ENCODE data around the gene TNFRSF25. TPM values are rescaled to one million over a fixed set of nuclear protein-coding genes. Genes with fewer than 3 reads are reported as not detected.

TNFRSF25 gene
- total and polyA plus RNA-seq, 4 donors, result 4.9 to 19.8 (median 11.7) TPM

- Histone ChIP-seq H3K36me3 (ENCODE audit: control insufficient read depth in 4 of 4, insufficient read depth in 4 of 4, low read length in 4 of 4) (peaks cover 0 to 7% (median 4%) of the 10 kb centered on the region in 4 donors), H3K4me1 (ENCODE audit: control insufficient read depth in 5 of 5, insufficient read depth in 5 of 5, low read length in 5 of 5) (peaks cover 0 to 20% (median 0%) of the 10 kb centered on the region in 5 donors), H3K4me3 (no peak overlapping the region), H3K9me3 (ENCODE audit: control insufficient read depth in 4 of 4, insufficient read depth in 3 of 4, low read length in 3 of 4) (peaks cover 0 to 3% (median 0%) of the 10 kb centered on the region in 4 donors), H3K27ac (ENCODE audit: low read depth in 1 of 2, low read length in 1 of 2) (no peak overlapping the region), H3K27me3 (ENCODE audit: control insufficient read depth in 3 of 3, insufficient read depth in 3 of 3, low read length in 2 of 3) (peaks cover 0 to 5% (median 0%) of the 10 kb centered on the region in 3 donors), H3K9ac (ENCODE audit: insufficient read depth in 1 of 2, low read length in 2 of 2) (no peak overlapping the region)
- TF ChIP-seq CTCF (IDR thresholded peaks at IDR 0.05; ENCODE audit: control extremely low read depth, extremely low read depth), result no peak
- no peak for DNase-seq
- ATAC-seq (ENCODE audit: insufficient read depth, low FRiP score), result no peak
- WGBS, 2 donors, result 88 to 100% methylated on average over 1 of the region's 1 CpG
Observed at GRCh38 chr1:6463120-6463412, 2.9 kb downstream of the TNFRSF25 start.

GRCh38 chr1:6462412-6463119 lies 3.4 kb downstream of the TNFRSF25 start:
- Histone ChIP-seq H3K4me3 (no peak overlapping the region), H3K4me1 (ENCODE audit: control insufficient read depth in 5 of 5, insufficient read depth in 5 of 5, low read length in 5 of 5) (peaks cover 0 to 20% (median 0%) of the 10 kb centered on the region in 5 donors), H3K27me3 (ENCODE audit: control insufficient read depth in 3 of 3, insufficient read depth in 3 of 3, low read length in 2 of 3) (peaks cover 0 to 5% (median 0%) of the 10 kb centered on the region in 3 donors), H3K36me3 (ENCODE audit: control insufficient read depth in 4 of 4, insufficient read depth in 4 of 4, low read length in 4 of 4) (peaks cover 0 to 7% (median 4%) of the 10 kb centered on the region in 4 donors), H3K27ac (ENCODE audit: low read depth in 1 of 2, low read length in 1 of 2) (no peak overlapping the region), H3K9me3 (ENCODE audit: control insufficient read depth in 4 of 4, insufficient read depth in 3 of 4, low read length in 3 of 4) (peaks cover 0 to 3% (median 0%) of the 10 kb centered on the region in 4 donors), H3K9ac (ENCODE audit: insufficient read depth in 1 of 2, low read length in 2 of 2) (no peak overlapping the region)
- TF ChIP-seq CTCF (IDR thresholded peaks at IDR 0.05; ENCODE audit: control extremely low read depth, extremely low read depth), result no peak
- DNase-seq, result no peak
- ATAC-seq (ENCODE audit: insufficient read depth, low FRiP score), result no peak
- 90 to 93% methylated on average over 13 of the region's 13 CpGs for whole genome bisulfite sequencing, 2 donors

GRCh38 chr1:6461538-6462411 lies 4.2 kb downstream of the TNFRSF25 start:
- WGBS, 2 donors, result 89 to 92% methylated on average over 48 of the region's 48 CpGs
- peaks cover 0 to 7% (median 4%) of the 10 kb centered on the region in 4 donors for H3K36me3 ChIP-seq (ENCODE audit: control insufficient read depth in 4 of 4, insufficient read depth in 4 of 4, low read length in 4 of 4)
- H3K4me1 ChIP-seq (ENCODE audit: control insufficient read depth in 5 of 5, insufficient read depth in 5 of 5, low read length in 5 of 5), result peaks cover 0 to 20% (median 0%) of the 10 kb centered on the region in 5 donors
- DNase-seq (no peak), ATAC-seq (ENCODE audit: insufficient read depth, low FRiP score) (no peak)
- H3K27ac ChIP-seq (ENCODE audit: low read depth in 1 of 2, low read length in 1 of 2), result no peak overlapping the region
- H3K27me3 ChIP-seq (ENCODE audit: control insufficient read depth in 3 of 3, insufficient read depth in 3 of 3, low read length in 2 of 3), result peaks cover 0 to 11% (median 7%) of the 10 kb centered on the region in 3 donors
- no peak overlapping the region for H3K9ac ChIP-seq (ENCODE audit: insufficient read depth in 1 of 2, low read length in 2 of 2)
- H3K9me3 ChIP-seq (ENCODE audit: control insufficient read depth in 4 of 4, insufficient read depth in 3 of 4, low read length in 3 of 4), result peaks cover 0 to 3% (median 0%) of the 10 kb centered on the region in 4 donors
- no peak overlapping the region for H3K4me3 ChIP-seq
- TF ChIP-seq CTCF (IDR thresholded peaks at IDR 0.05; ENCODE audit: control extremely low read depth, extremely low read depth), result no peak
